GM12873 (cell line): ENCODE measurements around the gene PACS1.

Source experiments
- TF ChIP-seq, protein P1 (sequence below): IDR thresholded peaks from 2 replicates; pipeline ENCODE4 v1.5.1; 2012; ENCODE audit warnings: low read depth, mild to moderate bottlenecking, moderate library complexity, low read length, control low read depth; ENCODE audit not compliant: insufficient read depth; ENCODE audit errors: missing control alignments

PACS1 gene

DNA sequence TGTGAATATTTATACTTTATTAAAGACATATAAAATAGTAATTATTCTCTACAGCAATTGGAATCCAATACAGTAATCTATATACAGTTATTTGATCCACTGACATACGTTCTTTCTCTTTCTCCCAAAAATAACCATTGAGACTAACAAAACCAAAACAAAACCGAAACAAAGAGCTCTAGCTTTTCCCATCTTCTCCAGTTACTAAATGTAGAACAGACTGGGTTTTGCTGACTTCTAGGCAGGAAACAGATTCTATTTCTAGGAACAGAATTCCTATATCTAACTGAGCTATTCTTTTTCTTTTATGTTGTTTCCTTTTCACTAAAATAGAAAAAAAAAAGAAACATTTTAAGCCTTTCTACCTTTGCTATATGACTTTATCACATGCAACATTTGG, 80.1 kb downstream of the PACS1 start:
- TF ChIP-seq, protein P1, sequence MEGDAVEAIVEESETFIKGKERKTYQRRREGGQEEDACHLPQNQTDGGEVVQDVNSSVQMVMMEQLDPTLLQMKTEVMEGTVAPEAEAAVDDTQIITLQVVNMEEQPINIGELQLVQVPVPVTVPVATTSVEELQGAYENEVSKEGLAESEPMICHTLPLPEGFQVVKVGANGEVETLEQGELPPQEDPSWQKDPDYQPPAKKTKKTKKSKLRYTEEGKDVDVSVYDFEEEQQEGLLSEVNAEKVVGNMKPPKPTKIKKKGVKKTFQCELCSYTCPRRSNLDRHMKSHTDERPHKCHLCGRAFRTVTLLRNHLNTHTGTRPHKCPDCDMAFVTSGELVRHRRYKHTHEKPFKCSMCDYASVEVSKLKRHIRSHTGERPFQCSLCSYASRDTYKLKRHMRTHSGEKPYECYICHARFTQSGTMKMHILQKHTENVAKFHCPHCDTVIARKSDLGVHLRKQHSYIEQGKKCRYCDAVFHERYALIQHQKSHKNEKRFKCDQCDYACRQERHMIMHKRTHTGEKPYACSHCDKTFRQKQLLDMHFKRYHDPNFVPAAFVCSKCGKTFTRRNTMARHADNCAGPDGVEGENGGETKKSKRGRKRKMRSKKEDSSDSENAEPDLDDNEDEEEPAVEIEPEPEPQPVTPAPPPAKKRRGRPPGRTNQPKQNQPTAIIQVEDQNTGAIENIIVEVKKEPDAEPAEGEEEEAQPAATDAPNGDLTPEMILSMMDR: no peak

GRCh38 chr11:66150725-66151124, 80.7 kb downstream of the PACS1 start:
- TF ChIP-seq, protein P1: no peak

- TF ChIP-seq, protein P1: no peak
Observed at GRCh38 chr11:66151273-66151672, 81.2 kb downstream of the PACS1 start.

- TF ChIP-seq, protein P1: no peak
Observed at GRCh38 chr11:66154109-66154508, 84.0 kb downstream of the PACS1 start.

GRCh38 chr11:66155387-66156073, 85.5 kb downstream of the PACS1 start:
- TF ChIP-seq, protein P1: no peak

DNA sequence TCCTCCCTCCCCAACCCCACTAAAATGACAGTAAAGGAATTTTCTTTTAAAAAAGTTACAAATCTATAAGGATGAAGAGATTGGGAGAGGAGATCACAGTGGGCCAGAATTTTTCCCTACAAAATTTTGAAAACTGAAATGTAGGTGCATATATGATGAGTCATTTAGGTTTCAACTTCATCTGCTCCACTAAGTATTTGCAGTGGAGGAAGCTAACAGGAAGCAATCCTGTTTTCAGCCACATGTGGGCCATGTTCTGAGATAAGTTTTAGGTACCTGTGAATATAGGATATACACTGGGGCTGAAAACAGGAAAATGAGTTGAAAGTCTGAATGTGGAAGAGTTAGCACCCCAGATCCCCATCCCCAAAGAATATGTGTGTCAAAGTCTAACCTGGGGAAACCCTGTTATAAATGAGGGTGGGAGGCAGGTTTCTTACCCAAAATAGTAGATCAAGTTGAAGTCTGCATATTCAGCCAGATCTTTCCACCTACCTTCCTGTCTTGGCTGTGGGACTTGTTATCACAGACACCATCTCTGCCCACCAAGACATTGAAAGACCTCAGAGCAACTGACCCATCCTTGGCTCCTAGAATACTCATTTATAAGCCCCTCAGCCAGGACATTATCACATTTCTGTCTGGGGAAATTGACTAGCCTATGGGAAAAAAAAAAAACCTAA, 87.3 kb downstream of the PACS1 start:
- TF ChIP-seq, protein P1: peak; percentile 28

DNA sequence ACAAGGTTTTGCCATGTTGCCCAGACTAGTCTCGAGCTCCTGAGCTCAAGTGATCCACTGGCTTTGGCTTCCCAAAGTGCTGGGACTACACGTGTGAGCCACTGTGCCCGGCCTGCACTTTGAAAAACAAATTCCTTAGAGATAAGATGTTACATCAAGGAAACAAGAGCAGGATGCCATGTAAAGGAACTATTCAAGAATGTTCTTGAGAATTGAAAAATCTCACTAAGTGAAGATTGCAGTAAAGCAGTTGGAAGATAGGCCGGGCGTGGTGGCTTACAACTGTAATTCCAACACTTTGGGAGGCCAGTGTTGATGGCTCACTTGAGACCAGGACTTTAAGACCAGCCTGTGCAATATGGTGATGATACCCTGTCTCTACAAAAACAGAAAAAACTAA, 88.1 kb downstream of the PACS1 start:
- TF ChIP-seq, protein P1: no peak
